VCaP (cell line): ENCODE data around the gene SMYD3.
"Not testable (repeated sequence)": the region's sequence is repeated elsewhere in the genome, so short reads cannot be mapped to it uniquely, and the experiment has no call there.

ENCODE experiments used
- H3K27ac ChIP-seq: fragments of 450-650 bp; 2 replicates; pipeline ENCODE4 v1.5.1; 2017
- TF ChIP-seq, protein P1 (sequence below): fragments of 450-650 bp; conservative IDR thresholded peaks from 2 replicates; pipeline ENCODE4 v1.5.1; 2017; ENCODE audit warnings: mild to moderate bottlenecking, moderate library complexity

SMYD3 gene

DNA sequence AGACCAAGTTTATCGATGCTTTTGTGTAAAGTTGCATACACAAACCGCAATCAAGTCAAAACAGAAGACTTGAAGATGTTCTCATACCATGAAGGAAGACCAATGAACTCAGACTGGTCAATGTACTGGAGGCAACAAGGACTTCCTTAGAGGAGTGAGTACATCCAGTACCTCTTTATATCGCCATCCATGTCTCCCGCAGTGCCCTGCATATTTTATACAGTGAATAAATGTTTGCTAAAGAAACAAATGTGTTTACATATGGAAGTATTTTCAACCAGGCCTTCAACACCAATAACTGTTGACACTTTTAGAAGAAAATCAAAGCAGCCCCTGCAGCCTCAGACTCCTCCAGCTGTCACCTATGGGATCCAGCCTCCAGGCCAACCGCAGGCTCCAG lies 125.6 kb downstream of the SMYD3 start:
- TF ChIP-seq, protein P1, sequence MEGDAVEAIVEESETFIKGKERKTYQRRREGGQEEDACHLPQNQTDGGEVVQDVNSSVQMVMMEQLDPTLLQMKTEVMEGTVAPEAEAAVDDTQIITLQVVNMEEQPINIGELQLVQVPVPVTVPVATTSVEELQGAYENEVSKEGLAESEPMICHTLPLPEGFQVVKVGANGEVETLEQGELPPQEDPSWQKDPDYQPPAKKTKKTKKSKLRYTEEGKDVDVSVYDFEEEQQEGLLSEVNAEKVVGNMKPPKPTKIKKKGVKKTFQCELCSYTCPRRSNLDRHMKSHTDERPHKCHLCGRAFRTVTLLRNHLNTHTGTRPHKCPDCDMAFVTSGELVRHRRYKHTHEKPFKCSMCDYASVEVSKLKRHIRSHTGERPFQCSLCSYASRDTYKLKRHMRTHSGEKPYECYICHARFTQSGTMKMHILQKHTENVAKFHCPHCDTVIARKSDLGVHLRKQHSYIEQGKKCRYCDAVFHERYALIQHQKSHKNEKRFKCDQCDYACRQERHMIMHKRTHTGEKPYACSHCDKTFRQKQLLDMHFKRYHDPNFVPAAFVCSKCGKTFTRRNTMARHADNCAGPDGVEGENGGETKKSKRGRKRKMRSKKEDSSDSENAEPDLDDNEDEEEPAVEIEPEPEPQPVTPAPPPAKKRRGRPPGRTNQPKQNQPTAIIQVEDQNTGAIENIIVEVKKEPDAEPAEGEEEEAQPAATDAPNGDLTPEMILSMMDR, result no peak
- H3K27ac ChIP-seq, result no peak overlapping the region

DNA sequence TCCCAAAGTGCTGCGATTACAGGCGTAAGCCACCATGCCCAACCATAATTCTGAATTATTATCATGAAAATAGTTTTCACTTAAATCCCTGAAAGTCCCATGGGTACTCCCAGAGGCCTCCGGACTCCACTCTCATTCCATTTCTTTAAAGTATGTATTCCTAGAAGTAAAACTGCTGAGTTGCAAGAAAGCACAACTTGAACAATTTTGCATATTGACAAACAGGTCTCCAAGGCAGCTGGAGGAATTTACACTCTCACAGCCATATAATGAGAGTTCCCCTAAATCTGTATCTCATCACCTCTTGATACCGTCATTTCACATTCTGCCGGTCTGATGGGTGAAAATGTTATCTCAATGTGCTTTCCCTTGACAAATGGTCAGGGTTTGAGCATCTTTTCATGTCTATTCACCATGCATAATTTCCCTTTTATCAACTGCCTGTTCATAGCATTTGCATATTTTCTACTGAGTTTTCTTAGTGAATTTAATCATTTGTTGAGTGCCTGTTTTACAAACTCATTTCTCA lies 129.4 kb downstream of the SMYD3 start:
- TF ChIP-seq, protein P1, result no peak
- H3K27ac ChIP-seq, result no peak overlapping the region

DNA sequence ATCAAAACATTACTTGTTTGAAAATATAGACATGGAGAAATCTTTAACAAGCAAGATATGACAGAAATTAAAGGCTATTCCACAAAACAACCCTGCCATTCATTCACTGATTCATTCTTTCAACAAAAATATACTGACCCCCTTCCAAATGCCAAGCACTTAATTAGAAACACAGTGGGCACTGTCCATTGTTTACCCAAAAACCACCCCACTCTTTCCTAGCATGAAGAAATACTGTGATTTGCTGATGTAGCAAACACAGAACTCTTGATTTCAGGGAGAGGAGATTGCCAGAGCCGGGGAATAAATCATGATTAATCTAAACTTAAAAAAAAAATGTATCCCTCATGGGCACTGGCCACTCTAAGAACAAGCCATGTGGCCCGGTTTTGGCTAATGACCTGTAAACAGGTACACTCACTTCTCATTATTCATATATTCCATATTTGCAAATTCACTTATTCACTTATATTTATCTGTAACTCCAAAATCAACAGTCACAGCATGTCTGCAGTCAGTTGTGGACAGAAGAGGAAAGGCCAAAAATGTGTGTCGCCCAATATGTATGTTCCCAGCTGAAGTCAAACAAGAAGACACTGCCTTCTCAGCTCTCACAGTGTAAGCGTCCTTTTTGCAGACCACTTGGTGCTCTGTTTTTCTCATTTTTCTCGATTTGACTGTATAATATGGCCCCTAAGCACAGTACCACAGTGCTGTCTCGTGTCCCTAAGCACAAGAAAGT lies 133.1 kb downstream of the SMYD3 start:
- H3K27ac ChIP-seq, result no peak overlapping the region
- TF ChIP-seq, protein P1, result no peak

DNA sequence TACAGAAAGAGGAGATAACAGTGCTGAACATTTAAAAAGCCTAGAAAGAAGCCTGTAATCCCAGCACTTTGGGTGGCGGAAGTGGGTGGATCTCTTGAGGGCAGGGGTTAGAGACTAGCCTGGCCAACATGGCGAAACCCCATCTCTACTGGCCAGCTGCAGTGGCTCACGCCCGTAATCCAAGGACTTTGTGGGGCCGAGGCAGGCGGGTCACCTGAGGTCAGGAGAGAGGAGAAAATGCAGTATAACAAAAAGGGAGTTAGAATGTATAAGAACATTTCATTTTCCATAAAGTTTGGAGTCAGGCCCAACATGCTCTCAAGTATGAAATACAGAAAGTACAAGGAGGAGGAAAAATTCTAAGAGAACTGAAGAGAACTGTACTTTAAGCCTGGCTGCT lies 134.5 kb downstream of the SMYD3 start:
- H3K27ac ChIP-seq, result no peak overlapping the region
- TF ChIP-seq, protein P1, result no peak

DNA sequence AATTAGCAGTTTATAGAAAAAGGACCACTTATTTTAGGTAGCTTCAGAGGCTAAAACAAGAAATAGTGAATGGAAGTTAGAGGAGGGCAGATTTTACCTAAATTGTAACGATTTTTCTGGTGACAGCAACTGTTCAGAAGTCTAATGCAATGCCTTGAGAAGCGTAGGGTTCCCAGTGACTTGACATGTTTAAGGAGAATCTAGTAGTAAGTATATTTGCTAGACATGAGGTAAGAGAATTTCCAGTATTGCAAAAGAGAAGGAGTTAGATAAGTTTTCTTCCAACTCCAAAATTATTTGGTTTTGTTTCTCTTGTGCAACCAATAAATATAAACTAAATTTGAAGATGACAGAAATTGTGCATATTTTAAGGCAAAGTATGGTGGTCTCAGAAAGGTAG lies 140.0 kb downstream of the SMYD3 start:
- H3K27ac ChIP-seq, result no peak overlapping the region
- TF ChIP-seq, protein P1, result no peak

DNA sequence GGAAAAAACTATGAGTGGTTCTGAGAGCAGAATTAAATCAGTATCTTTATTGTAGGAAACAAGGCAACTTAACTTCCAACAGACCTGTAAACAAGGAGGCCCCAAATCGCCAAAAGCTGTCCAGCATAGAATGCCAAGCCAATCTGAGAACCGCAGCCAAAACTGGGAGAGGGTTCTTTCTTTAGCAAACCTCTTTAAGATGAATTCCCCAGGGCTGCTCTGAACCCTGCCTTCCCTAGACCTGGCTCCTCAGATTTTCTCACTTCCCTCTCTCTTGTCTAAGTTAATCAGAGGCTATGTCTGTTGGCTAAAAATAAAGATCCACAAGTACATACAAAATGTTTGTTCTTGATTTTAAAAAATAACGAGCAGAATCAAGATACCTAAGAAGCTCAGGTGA lies 141.4 kb downstream of the SMYD3 start:
- TF ChIP-seq, protein P1, result no peak
- H3K27ac ChIP-seq, result 0 out of 2 replicates have a peak overlapping the region, but pooled peaks have one; percentile 3

DNA sequence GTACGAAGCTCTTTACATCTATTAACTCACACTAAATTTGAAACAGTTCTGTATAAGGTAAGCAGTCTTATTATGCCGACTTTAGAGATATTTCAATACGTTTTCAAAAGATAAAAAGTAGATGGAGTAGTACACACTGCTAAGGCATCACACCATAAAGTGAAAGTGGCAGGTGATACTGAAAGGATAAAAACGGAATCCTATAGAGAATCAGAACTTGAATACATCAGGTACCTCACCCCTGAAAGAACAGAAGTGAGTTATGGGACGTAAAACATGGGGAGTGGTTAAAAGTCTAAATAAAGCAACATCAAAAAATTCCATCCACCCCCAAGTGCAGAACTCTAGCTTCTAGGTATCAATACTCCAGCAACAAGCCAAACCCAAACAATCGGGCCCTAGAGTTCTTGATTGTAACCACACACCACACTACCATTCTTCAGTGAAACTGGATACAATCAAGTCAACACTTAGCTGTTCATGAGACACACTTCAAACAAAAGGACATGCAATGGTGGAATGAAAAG lies 142.6 kb downstream of the SMYD3 start:
- no peak overlapping the region for H3K27ac ChIP-seq
- TF ChIP-seq, protein P1, result no peak

DNA sequence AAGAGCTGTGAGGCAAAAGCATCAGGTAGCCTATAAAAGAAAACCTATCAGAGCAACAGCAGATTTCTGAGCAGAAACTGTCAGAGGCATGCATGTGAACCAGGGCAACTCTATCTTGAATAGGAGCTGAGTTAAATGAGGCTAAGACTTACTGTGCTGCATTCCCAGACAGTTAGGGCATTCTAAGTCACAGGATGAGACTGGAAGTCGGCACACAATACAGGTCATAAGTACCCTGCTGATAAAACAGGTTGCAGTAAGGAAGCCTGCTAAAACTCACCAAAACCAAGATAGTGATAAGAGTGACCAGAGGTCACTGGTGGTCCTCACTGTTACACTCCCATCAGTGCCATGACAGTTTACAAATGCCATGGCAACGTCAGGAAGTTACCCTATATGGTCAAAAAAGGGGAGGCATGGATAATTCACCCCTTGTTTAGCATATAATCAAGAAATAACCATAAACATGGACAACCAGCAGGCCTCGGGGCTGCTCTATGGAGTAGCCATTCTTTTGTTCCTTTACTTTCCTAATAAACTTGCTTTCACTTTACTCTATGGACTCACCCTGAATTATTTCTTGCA lies 150.0 kb downstream of the SMYD3 start:
- not testable (repeated sequence) for H3K27ac ChIP-seq
